ENCODE results near the gene ASB7. TPM values are rescaled to one million over a fixed set of nuclear protein-coding genes. Genes with fewer than 3 reads are reported as not detected.

The ASB7 gene
- total and polyA plus RNA-seq, 4 donors: 3.3 to 18.3 (median 10.9) TPM

DNA sequence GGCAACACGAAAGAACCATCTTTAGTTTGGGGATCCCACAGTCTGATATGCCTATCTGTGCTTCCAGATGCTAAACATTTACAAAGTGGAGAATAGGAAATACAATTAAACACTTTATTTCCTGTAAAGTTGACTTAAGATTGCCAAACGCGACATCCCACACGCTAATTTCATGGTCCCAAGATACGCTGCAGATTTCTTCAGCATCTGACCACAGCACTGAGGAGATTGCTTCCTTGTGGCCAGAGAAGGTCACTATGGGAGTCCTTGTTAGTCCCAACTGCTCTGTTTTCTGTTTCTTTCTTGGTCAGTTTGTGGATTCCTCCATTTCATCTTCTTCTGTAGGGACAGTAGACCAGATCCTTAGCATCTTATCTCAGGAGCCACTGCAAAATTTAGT lies 43.3 kb downstream of the ASB7 start:
- ATAC-seq (ENCODE audit: insufficient read depth, low FRiP score): no peak
- Histone ChIP-seq H3K27ac (ENCODE audit: low read depth in 1 of 2, low read length in 1 of 2) (no peak overlapping the region), H3K9me3 (ENCODE audit: control insufficient read depth in 4 of 4, insufficient read depth in 3 of 4, low read length in 3 of 4) (no peaks in the 10 kb centered on the region), H3K4me3 (no peak overlapping the region), H3K27me3 (ENCODE audit: control insufficient read depth in 3 of 3, insufficient read depth in 3 of 3, low read length in 2 of 3) (no peaks in the 10 kb centered on the region), H3K9ac (ENCODE audit: insufficient read depth in 1 of 2, low read length in 2 of 2) (no peak overlapping the region), H3K4me1 (ENCODE audit: control insufficient read depth in 5 of 5, insufficient read depth in 5 of 5, low read length in 5 of 5) (peaks cover 0 to 12% (median 1%) of the 10 kb centered on the region in 5 donors), H3K36me3 (ENCODE audit: control insufficient read depth in 4 of 4, insufficient read depth in 4 of 4, low read length in 4 of 4) (peaks cover 0 to 4% (median 1%) of the 10 kb centered on the region in 4 donors)
- 42 to 66% methylated on average over 5 of the region's 5 CpGs for WGBS, 2 donors
- TF ChIP-seq, protein P1, sequence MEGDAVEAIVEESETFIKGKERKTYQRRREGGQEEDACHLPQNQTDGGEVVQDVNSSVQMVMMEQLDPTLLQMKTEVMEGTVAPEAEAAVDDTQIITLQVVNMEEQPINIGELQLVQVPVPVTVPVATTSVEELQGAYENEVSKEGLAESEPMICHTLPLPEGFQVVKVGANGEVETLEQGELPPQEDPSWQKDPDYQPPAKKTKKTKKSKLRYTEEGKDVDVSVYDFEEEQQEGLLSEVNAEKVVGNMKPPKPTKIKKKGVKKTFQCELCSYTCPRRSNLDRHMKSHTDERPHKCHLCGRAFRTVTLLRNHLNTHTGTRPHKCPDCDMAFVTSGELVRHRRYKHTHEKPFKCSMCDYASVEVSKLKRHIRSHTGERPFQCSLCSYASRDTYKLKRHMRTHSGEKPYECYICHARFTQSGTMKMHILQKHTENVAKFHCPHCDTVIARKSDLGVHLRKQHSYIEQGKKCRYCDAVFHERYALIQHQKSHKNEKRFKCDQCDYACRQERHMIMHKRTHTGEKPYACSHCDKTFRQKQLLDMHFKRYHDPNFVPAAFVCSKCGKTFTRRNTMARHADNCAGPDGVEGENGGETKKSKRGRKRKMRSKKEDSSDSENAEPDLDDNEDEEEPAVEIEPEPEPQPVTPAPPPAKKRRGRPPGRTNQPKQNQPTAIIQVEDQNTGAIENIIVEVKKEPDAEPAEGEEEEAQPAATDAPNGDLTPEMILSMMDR (IDR thresholded peaks at IDR 0.05; ENCODE audit: control extremely low read depth, extremely low read depth): no peak
- no peak for DNase-seq

DNA sequence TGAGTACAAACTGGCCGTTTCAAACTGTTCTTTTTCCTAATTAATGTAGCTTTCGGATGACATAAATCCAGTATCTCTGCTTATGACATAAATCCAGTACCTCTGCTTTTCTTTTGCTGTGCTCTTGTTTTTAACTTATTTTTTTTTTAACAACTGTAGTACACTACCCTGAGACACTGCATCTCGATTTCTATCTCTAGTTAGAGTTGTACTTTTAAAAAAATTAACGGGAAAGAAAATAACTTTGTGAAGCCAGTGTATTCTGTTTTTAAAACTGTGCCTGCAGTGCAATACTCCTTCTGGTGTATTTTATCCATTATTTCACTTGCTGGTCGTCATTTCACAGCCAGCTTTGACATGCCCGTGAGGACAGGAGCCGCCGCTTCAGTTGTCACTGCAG lies 46.6 kb downstream of the ASB7 start:
- H3K4me1 ChIP-seq (ENCODE audit: control insufficient read depth in 5 of 5, insufficient read depth in 5 of 5, low read length in 5 of 5): peaks cover 0 to 16% (median 1%) of the 10 kb centered on the region in 5 donors
- WGBS, 2 donors: 90 to 94% methylated on average over 8 of the region's 8 CpGs
- H3K36me3 ChIP-seq (ENCODE audit: control insufficient read depth in 4 of 4, insufficient read depth in 4 of 4, low read length in 4 of 4): peaks cover 0 to 4% (median 1%) of the 10 kb centered on the region in 4 donors
- no peak for DNase-seq
- TF ChIP-seq, protein P1 (IDR thresholded peaks at IDR 0.05; ENCODE audit: control extremely low read depth, extremely low read depth): no peak
- H3K27ac ChIP-seq (ENCODE audit: low read depth in 1 of 2, low read length in 1 of 2): no peak overlapping the region
- no peak overlapping the region for H3K4me3 ChIP-seq
- H3K27me3 ChIP-seq (ENCODE audit: control insufficient read depth in 3 of 3, insufficient read depth in 3 of 3, low read length in 2 of 3): no peaks in the 10 kb centered on the region
- H3K9ac ChIP-seq (ENCODE audit: insufficient read depth in 1 of 2, low read length in 2 of 2): no peak overlapping the region
- no peak for ATAC-seq (ENCODE audit: insufficient read depth, low FRiP score)
- no peaks in the 10 kb centered on the region for H3K9me3 ChIP-seq (ENCODE audit: control insufficient read depth in 4 of 4, insufficient read depth in 3 of 4, low read length in 3 of 4)

DNA sequence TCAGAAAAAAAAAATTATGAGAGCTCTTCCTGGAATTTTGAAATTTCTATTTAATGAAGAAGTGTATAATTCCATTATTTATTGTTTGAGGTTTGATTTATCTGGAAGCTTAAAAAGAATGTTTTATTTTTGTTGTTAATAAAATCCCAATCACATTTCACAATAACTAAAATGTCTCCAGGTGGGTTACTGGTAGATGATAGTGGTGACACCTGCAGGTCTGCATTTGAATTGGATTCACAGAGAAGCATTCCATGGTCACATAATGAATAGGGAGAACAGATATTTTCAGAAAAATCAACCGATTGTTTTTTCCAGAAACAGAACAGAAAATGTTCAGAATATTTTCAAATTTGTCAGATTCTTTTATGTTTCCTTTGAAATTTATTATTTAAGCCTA lies 48.3 kb downstream of the ASB7 start:
- no peaks in the 10 kb centered on the region for H3K27me3 ChIP-seq (ENCODE audit: control insufficient read depth in 3 of 3, insufficient read depth in 3 of 3, low read length in 2 of 3)
- DNase-seq (no peak), ATAC-seq (ENCODE audit: insufficient read depth, low FRiP score) (no peak)
- H3K4me1 ChIP-seq (ENCODE audit: control insufficient read depth in 5 of 5, insufficient read depth in 5 of 5, low read length in 5 of 5): peaks cover 0 to 21% (median 7%) of the 10 kb centered on the region in 5 donors
- peaks cover 0 to 4% (median 1%) of the 10 kb centered on the region in 4 donors for H3K36me3 ChIP-seq (ENCODE audit: control insufficient read depth in 4 of 4, insufficient read depth in 4 of 4, low read length in 4 of 4)
- no peak overlapping the region for H3K27ac ChIP-seq (ENCODE audit: low read depth in 1 of 2, low read length in 1 of 2)
- WGBS, 2 donors: 86 to 89% methylated on average over 1 of the region's 1 CpG
- H3K4me3 ChIP-seq: no peak overlapping the region
- TF ChIP-seq, protein P1 (IDR thresholded peaks at IDR 0.05; ENCODE audit: control extremely low read depth, extremely low read depth): no peak
- no peaks in the 10 kb centered on the region for H3K9me3 ChIP-seq (ENCODE audit: control insufficient read depth in 4 of 4, insufficient read depth in 3 of 4, low read length in 3 of 4)
- H3K9ac ChIP-seq (ENCODE audit: insufficient read depth in 1 of 2, low read length in 2 of 2): no peak overlapping the region

DNA sequence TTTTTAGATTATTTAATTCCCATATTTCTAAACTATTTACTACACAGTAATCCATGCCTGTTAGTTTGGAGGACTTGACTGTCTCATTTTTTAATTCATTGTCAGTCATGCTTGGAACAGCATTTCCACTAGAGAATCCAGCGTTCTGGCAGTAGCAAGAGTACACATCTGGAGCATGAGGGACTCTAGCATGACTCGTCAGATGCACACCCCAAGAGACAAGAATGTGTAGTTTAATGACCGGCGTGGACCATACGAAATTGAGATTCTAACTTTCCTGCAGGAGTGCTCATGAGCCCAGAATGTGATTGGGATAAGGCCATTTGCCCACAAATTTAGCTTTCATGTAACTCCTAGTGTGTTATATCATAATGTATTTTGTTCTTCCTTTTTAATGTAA lies 48.9 kb downstream of the ASB7 start:
- H3K4me3 ChIP-seq: no peak overlapping the region
- no peak overlapping the region for H3K9ac ChIP-seq (ENCODE audit: insufficient read depth in 1 of 2, low read length in 2 of 2)
- DNase-seq (no peak), ATAC-seq (ENCODE audit: insufficient read depth, low FRiP score) (no peak)
- WGBS, 2 donors: 93% methylated on average over 5 of the region's 5 CpGs
- H3K36me3 ChIP-seq (ENCODE audit: control insufficient read depth in 4 of 4, insufficient read depth in 4 of 4, low read length in 4 of 4): peaks cover 0 to 4% (median 1%) of the 10 kb centered on the region in 4 donors
- TF ChIP-seq, protein P1 (IDR thresholded peaks at IDR 0.05; ENCODE audit: control extremely low read depth, extremely low read depth): no peak
- no peak overlapping the region for H3K27ac ChIP-seq (ENCODE audit: low read depth in 1 of 2, low read length in 1 of 2)
- H3K9me3 ChIP-seq (ENCODE audit: control insufficient read depth in 4 of 4, insufficient read depth in 3 of 4, low read length in 3 of 4): no peaks in the 10 kb centered on the region
- H3K27me3 ChIP-seq (ENCODE audit: control insufficient read depth in 3 of 3, insufficient read depth in 3 of 3, low read length in 2 of 3): no peaks in the 10 kb centered on the region
- peaks cover 0 to 26% (median 7%) of the 10 kb centered on the region in 5 donors for H3K4me1 ChIP-seq (ENCODE audit: control insufficient read depth in 5 of 5, insufficient read depth in 5 of 5, low read length in 5 of 5)
